K562 (cell line): ENCODE results near the gene TXLNA. TPM values are rescaled to one million over a fixed set of nuclear protein-coding genes. Genes with fewer than 3 reads are reported as not detected.

Experiments
- AFF4 ChIP-seq: sonication (generic); formaldehyde crosslinking; IDR thresholded peaks from 2 replicates; pipeline ENCODE4 v1.8.0; 2023; ENCODE audit warnings: mild to moderate bottlenecking, missing genetic modification reagents
- COPS2 ChIP-seq: fragments of 450-650 bp; conservative IDR thresholded peaks from 2 replicates; pipeline ENCODE4 v1.6.1; 2016; ENCODE audit warnings: mild to moderate bottlenecking, moderate library complexity
- CREB1 ChIP-seq, 2 experiments: sonication (generic) in 1 of 2; formaldehyde crosslinking in 1 of 2; IDR thresholded peaks; 2 replicates each; pipeline versions ENCODE4 v1.6.1 to v1.8.0; 2012 to 2022; ENCODE audit warnings: inconsistent platforms in 1 of 2, mild to moderate bottlenecking in 1 of 2, missing genetic modification reagents in 1 of 2, moderate library complexity in 1 of 2
- ETS1 ChIP-seq: conservative IDR thresholded peaks from 2 replicates; pipeline ENCODE4 v1.6.1; 2011; ENCODE audit warnings: low read depth, mild to moderate bottlenecking, low read length; ENCODE audit not compliant: control insufficient read depth
- FUS ChIP-seq: fragments of 200-400 bp; formaldehyde crosslinking; optimal IDR thresholded peaks from 2 replicates; pipeline ENCODE3; 2017; ENCODE audit warnings: low read depth, low read length
- MTA1 ChIP-seq: fragments of 450-650 bp; IDR thresholded peaks from 2 replicates; pipeline ENCODE4 v1.6.1; 2017; ENCODE audit warnings: borderline replicate concordance
- SMAD3 ChIP-seq: fragments of 450-650 bp; formaldehyde crosslinking; conservative IDR thresholded peaks from 2 replicates; pipeline ENCODE4 v1.4.0; 2020; ENCODE audit warnings: mild to moderate bottlenecking
- SMAD4 ChIP-seq: fragments of 250-450 bp; sonication (Bioruptor Pico); conservative IDR thresholded peaks from 2 replicates; pipeline ENCODE4 v1.8.0; 2021; ENCODE audit warnings: inconsistent platforms, mild to moderate bottlenecking, moderate library complexity
- SNIP1 ChIP-seq: fragments of 450-650 bp; IDR thresholded peaks from 2 replicates; pipeline ENCODE4 v1.7.1; 2017; ENCODE audit warnings: low read depth, mild to moderate bottlenecking
- STAT6 ChIP-seq: sonication (generic); formaldehyde crosslinking; IDR thresholded peaks from 2 replicates; pipeline ENCODE4 v1.8.1; 2023; ENCODE audit warnings: mild to moderate bottlenecking, missing genetic modification reagents
- THRB ChIP-seq: fragments of 450-650 bp; formaldehyde crosslinking; conservative IDR thresholded peaks from 2 replicates; pipeline ENCODE4 v1.4.0; 2022; ENCODE audit warnings: mild to moderate bottlenecking, missing genetic modification characterization
- ZNF76 ChIP-seq: fragments of 250-450 bp; sonication (Bioruptor Pico); IDR thresholded peaks from 2 replicates; pipeline ENCODE4 v1.4.0; 2020; ENCODE audit warnings: mild to moderate bottlenecking, moderate library complexity, borderline replicate concordance
- polyA plus RNA-seq, 8 experiments: library from polyadenylated mRNA; depleted of rRNA in 4 of 8; stranded (reverse) in 5 of 8; unstranded in 3 of 8; fragments of >200 nt; fragmentation: Nextera tagmentation in 2 of 8; fragmentation: Illumina TruSeq in 1 of 8; extraction: Ambion mirVana in 2 of 8; extraction: Trizol in 1 of 8; gene quantifications; 2 replicates each; pipeline versions ENCODE4 v1.2.1 to v1.2.3, GENCODE V29; 2011 to 2014; ENCODE audit warnings: inconsistent platforms in 1 of 8, missing spikeins in 1 of 8
- total RNA-seq, 7 experiments: library from RNA; depleted of rRNA in 6 of 7; stranded (reverse); fragments of >200 nt in 6 of 7; fragmentation: Illumina TruSeq in 2 of 7; extraction: Trizol in 2 of 7; gene quantifications; 2 replicates each; pipeline versions ENCODE4 v1.2.1 to v1.2.3, GENCODE V29; 2011 to 2021; ENCODE audit warnings: low replicate concordance in 1 of 7

Gene TXLNA
- total and polyA plus RNA-seq, 9 of the 15 experiments (the other 6 are each of a cell fraction or from before 2014, with no cell fraction given): 9.2 to 54.5 (median 39.3) TPM

GRCh38 chr1:32179443-32180185 is at the start of gene TXLNA (continued):
- TF ChIP-seq ETS1 (0 out of 2 replicates have a peak, but pooled peaks have one; percentile 25), ZNF76 (CRISPR knock-in tag) (0 out of 2 replicates have a peak, but pooled peaks have one; percentile 17), SMAD4 (CRISPR knock-in tag) (peak; percentile 91; the same call in 1 of the 2 replicates), SNIP1 (no peak), FUS (no peak), SMAD3 (CRISPR knock-in tag) (no peak), AFF4 (peak; percentile 84; the same call in 1 of the 2 replicates), COPS2 (no peak), THRB (CRISPR knock-in tag) (no peak; the same call in none of the 2 replicates), CREB1 (IDR thresholded peaks at IDR 0.05) (peak; percentile 55), CREB1 (CRISPR knock-in tag; IDR thresholded peaks at IDR 0.05) (peak; percentile 76; the same call in 1 of the 2 replicates), MTA1 (no peak), STAT6 (CRISPR knock-in tag) (peak; percentile 86)
